ENCODE data around the gene USP47. TPM values are rescaled to one million over a fixed set of nuclear protein-coding genes. Genes with fewer than 3 reads are reported as not detected.

USP47 gene
- total RNA-seq, 2 experiments from 2014 or later, result 42.2 to 44.1 TPM

- Histone ChIP-seq H3K4me3 (ENCODE audit: low read depth, low read length, poor library complexity, severe bottlenecking) (no peak overlapping the region), H3K79me2 (ENCODE audit: insufficient read depth, low read depth, low read length) (no peaks in the 10 kb centered on the region), H3K9me2 (ENCODE audit: insufficient read depth, low read length) (no peaks in the 10 kb centered on the region), H2AFZ (ENCODE audit: low read length) (no peak overlapping the region), H3K4me2 (ENCODE audit: low read length) (no peak overlapping the region), H3K9me3 (ENCODE audit: low read length) (no peaks in the 10 kb centered on the region), H3K27ac (ENCODE audit: low read depth, low read length, poor library complexity, severe bottlenecking) (no peak overlapping the region), H4K20me1 (ENCODE audit: insufficient read depth, low read length) (no peaks in the 10 kb centered on the region), H3K36me3 (ENCODE audit: insufficient read depth, low read length) (peaks cover 25% of the 10 kb centered on the region), H3K4me1 (ENCODE audit: insufficient read depth, low read length, poor library complexity, severe bottlenecking) (no peaks in the 10 kb centered on the region)
- ChIA-PET POLR2A (interaction anchor here (0.5 to 0.9 kb wide), 2 partner anchors 12 to 24 kb away, joined by 3 read pairs; no protein-coding TSS in a partner anchor), CTCF (ENCODE audit: unreplicated experiment) (no interaction called here)
- intact Hi-C loops (cut with micrococcal nuclease; ENCODE audit: unreplicated experiment), result no loop called here
- no peak for DNase-seq (ENCODE audit: low spot score)
- BruUV-seq (replicated peaks), result no TSS peak
- TF ChIP-seq CTCF (conservative IDR thresholded peaks at IDR 0.05; ENCODE audit: low read length) (0 out of 2 replicates have a peak, but pooled peaks have one; percentile 9), EZH2phosphoT487 (IDR thresholded peaks at IDR 0.05; ENCODE audit: borderline replicate concordance, low read depth, low read length) (no peak)
Observed at GRCh38 chr11:11899401-11899800, 57.6 kb downstream of the USP47 start.

DNA sequence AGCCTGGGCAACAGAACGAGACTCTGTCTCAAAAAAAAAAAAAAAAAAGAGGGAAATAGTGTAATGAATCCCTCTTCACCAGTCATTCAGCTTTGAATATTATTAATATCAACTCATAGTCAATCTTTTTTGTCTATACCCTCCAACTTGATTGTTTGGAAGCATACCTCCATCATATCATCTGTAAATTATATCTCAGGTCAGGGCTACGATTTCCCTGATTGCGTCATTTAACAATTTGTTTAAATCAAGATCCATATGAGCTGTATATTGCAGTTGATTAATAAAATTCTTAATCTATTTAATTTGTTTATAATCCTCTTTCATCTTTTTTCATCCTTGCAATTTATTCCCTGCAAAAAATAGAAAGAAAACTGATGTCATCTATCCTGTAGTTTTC is 60.2 kb downstream of the USP47 start:
- H3K9me3 ChIP-seq (ENCODE audit: low read length), result no peaks in the 10 kb centered on the region
- H3K27ac ChIP-seq (ENCODE audit: low read depth, low read length, poor library complexity, severe bottlenecking), result no peak overlapping the region
- H3K36me3 ChIP-seq (ENCODE audit: insufficient read depth, low read length), result peaks cover 37% of the 10 kb centered on the region
- H3K4me2 ChIP-seq (ENCODE audit: low read length), result no peak overlapping the region
- H3K4me3 ChIP-seq (ENCODE audit: low read depth, low read length, poor library complexity, severe bottlenecking), result no peak overlapping the region
- no peaks in the 10 kb centered on the region for H4K20me1 ChIP-seq (ENCODE audit: insufficient read depth, low read length)
- ChIA-PET POLR2A (interaction anchor here (0.7 to 1.5 kb wide), 4 partner anchors 10 to 946 kb away, joined by 3 to 6 read pairs (median 4); no protein-coding TSS in a partner anchor), CTCF (ENCODE audit: unreplicated experiment) (no interaction called here)
- H2AFZ ChIP-seq (ENCODE audit: low read length), result no peak overlapping the region
- no peaks in the 10 kb centered on the region for H3K4me1 ChIP-seq (ENCODE audit: insufficient read depth, low read length, poor library complexity, severe bottlenecking)
- H3K9me2 ChIP-seq (ENCODE audit: insufficient read depth, low read length), result no peaks in the 10 kb centered on the region
- TF ChIP-seq CTCF (conservative IDR thresholded peaks at IDR 0.05; ENCODE audit: low read length) (no peak), EZH2phosphoT487 (IDR thresholded peaks at IDR 0.05; ENCODE audit: borderline replicate concordance, low read depth, low read length) (no peak)
- BruUV-seq (replicated peaks), result no TSS peak
- intact Hi-C loops (cut with micrococcal nuclease; ENCODE audit: unreplicated experiment), result no loop called here
- H3K79me2 ChIP-seq (ENCODE audit: insufficient read depth, low read depth, low read length), result no peaks in the 10 kb centered on the region
- no peak for DNase-seq (ENCODE audit: low spot score)

- Histone ChIP-seq H3K79me2 (ENCODE audit: insufficient read depth, low read depth, low read length) (no peaks in the 10 kb centered on the region), H3K27ac (ENCODE audit: low read depth, low read length, poor library complexity, severe bottlenecking) (no peak overlapping the region), H3K36me3 (ENCODE audit: insufficient read depth, low read length) (peaks cover 36% of the 10 kb centered on the region), H3K4me3 (ENCODE audit: low read depth, low read length, poor library complexity, severe bottlenecking) (no peak overlapping the region), H3K4me2 (ENCODE audit: low read length) (no peak overlapping the region), H4K20me1 (ENCODE audit: insufficient read depth, low read length) (no peaks in the 10 kb centered on the region), H3K9me3 (ENCODE audit: low read length) (no peaks in the 10 kb centered on the region), H3K4me1 (ENCODE audit: insufficient read depth, low read length, poor library complexity, severe bottlenecking) (no peaks in the 10 kb centered on the region), H3K9me2 (ENCODE audit: insufficient read depth, low read length) (0 out of 2 replicates have a peak, but pooled peaks cover 4% of the 10 kb centered on the region), H2AFZ (ENCODE audit: low read length) (no peak overlapping the region)
- ChIA-PET POLR2A (no interaction called here), CTCF (ENCODE audit: unreplicated experiment) (no interaction called here)
- no peak for DNase-seq (ENCODE audit: low spot score)
- intact Hi-C loops (cut with micrococcal nuclease; ENCODE audit: unreplicated experiment), result no loop called here
- no TSS peak for BruUV-seq (replicated peaks)
- TF ChIP-seq EZH2phosphoT487 (IDR thresholded peaks at IDR 0.05; ENCODE audit: borderline replicate concordance, low read depth, low read length), result no peak
- TF ChIP-seq CTCF (conservative IDR thresholded peaks at IDR 0.05; ENCODE audit: low read length), result no peak
Observed at GRCh38 chr11:11909727-11910126, 68.0 kb downstream of the USP47 start.
